Heart left ventricle (tissue), 16 donors: ENCODE measurements around the gene C22orf15. TPM values are rescaled to one million over a fixed set of nuclear protein-coding genes. Genes with fewer than 3 reads are reported as not detected.
A peak's percentile ranks its signal among the peaks of the same experiment; 100 is the strongest.

Experiments
- ATAC-seq, 4 donors: fragments of 200-7000 bp; cut with Tn5 transposase; one replicate each; pipeline ENCODE4 v1.9.1; 2020 to 2022; ENCODE audit warnings: moderate library complexity in 4 of 4, mild to moderate bottlenecking in 3 of 4, moderate number of reproducible peaks in 1 of 4
- DNase-seq, 5 donors: peaks; one replicate each; pipeline ENCODE4 v3.0.0-alpha.2; 2020
- H3K27ac ChIP-seq, 12 donors: fragments of 200-600 bp; sonication (generic) in 4 of 12; one replicate each; pipeline versions ENCODE4 v1.5.0 to v1.8.0; 2016 to 2022; ENCODE audit warnings: mild to moderate bottlenecking in 2 of 12
- H3K27me3 ChIP-seq, 9 donors: fragments of 200-600 bp; sonication (generic) in 2 of 9; one replicate each; pipeline versions ENCODE4 v1.5.1 to v1.8.0; 2016 to 2022; ENCODE audit warnings: mild to moderate bottlenecking in 3 of 9
- H3K36me3 ChIP-seq, 9 donors: fragments of 200-600 bp; sonication (generic) in 2 of 9; one replicate each; pipeline versions ENCODE4 v1.5.0 to v1.8.0; 2018 to 2022; ENCODE audit warnings: mild to moderate bottlenecking in 2 of 9
- H3K4me1 ChIP-seq, 12 donors: fragments of 200-600 bp; sonication (generic) in 4 of 12; one replicate each; pipeline versions ENCODE4 v1.5.0 to v1.8.0; 2016 to 2022; ENCODE audit warnings: mild to moderate bottlenecking in 3 of 12
- H3K4me3 ChIP-seq, 12 donors: fragments of 200-600 bp; sonication (generic) in 4 of 12; one replicate each; pipeline versions ENCODE4 v1.5.0 to v1.8.0; 2017 to 2022; ENCODE audit warnings: mild to moderate bottlenecking in 9 of 12, moderate library complexity in 4 of 12
- H3K9me3 ChIP-seq, 12 donors: fragments of 200-600 bp; sonication (generic) in 4 of 12; one replicate each; pipeline versions ENCODE4 v1.5.0 to v1.8.0; 2016 to 2022; ENCODE audit warnings: mild to moderate bottlenecking in 1 of 12
- CTCF ChIP-seq, 12 donors: fragments of 200-600 bp; sonication (generic) in 4 of 12; IDR thresholded peaks; one replicate each; pipeline versions ENCODE4 v1.5.0 to v1.8.0; 2018 to 2022; ENCODE audit warnings: antibody characterized with exemption in 12 of 12, mild to moderate bottlenecking in 5 of 12
- POLR2A ChIP-seq, 2 donors: fragments of 450-650 bp; IDR thresholded peaks; one replicate each; pipeline ENCODE4 v1.6.1; 2017; ENCODE audit warnings: antibody characterized with exemption in 2 of 2, mild to moderate bottlenecking in 2 of 2, moderate library complexity in 2 of 2
- WGBS, 4 donors: extraction: QIAGEN DNeasy Blood & Tissue Kit in 2 of 4; methylation state at CpG; one replicate each; pipeline versions ENCODE4 v1.1.5 to v1.1.7; 2013 to 2018; 5-methylcytosine and 5-hydroxymethylcytosine counted together
- intact Hi-C, 10 donors: fragments of 100-400 bp; cut with DNase I; formaldehyde crosslinking; loops; one replicate each; pipeline versions ENCODE4 v1.11.1 to v1.14.2; 2022
- polyA plus RNA-seq, 2 donors: library from polyadenylated mRNA; stranded (reverse); fragments of 200-250 nt; gene quantifications; one replicate each; pipeline ENCODE4 v1.2.3, GENCODE V29; 2013
- total RNA-seq, 9 donors: library from RNA; depleted of rRNA in 2 of 9; stranded (reverse); fragments of >200 nt in 2 of 9; fragmentation: NEBNext Ultra II Directional in 3 of 9; extraction: Animal tissue kit (Norgen Biotek cat#: 25700) in 3 of 9; gene quantifications; one replicate each; pipeline versions ENCODE4 v1.1.0 to v1.2.4, GENCODE V29; 2016 to 2023
- donor health status: ischemic (EF 13 %, LVEDD 7.1; RV severe dilation, severe dysfunction).
- donor health status: healthy with polysubstance abuse.
- donor health status: DM: no; HTN: yes; CAD: no.
- donor health status: DM: no; HTN: no; CAD: no.
- donor health status: ischemic (EF 25% LVEDD 6.9; RV normal size, moderate dysfunction).
- donor health status: ischemic (EF 25% LVEDD 5.7; RV mildly dilated, moderate dysfunction).
- donor health status: healthy.
- donor health status: DM: yes; HTN: yes; CAD: no.
- donor health status: ischemic (EF 35%, LVEDD 5.7; RV mildly dilated, moderate dysfunction).
- donor health status: nonischemic (EF 11% LVEDD 7.7; RV severe dilation, severe dysfunction).
- donor health status: DM: yes; HTN: yes; CAD: no.
- donor health status: PGD.
- donor health status: ischemic (EF 29% LVEDD 5.4; RV normal size, mild dysfunction).
- donor health status: nonischemic (EF 23%, LVEDD 6.1; RV moderate dilation, normal function).

The C22orf15 gene
- total and polyA plus RNA-seq, 11 donors = not detected

GRCh38 chr22:23745791-23746190 is 17.0 kb upstream of the C22orf15 start:
- WGBS, 4 donors = 64 to 72% (median 70%) methylated on average over 6 of the region's 6 CpGs
- H3K36me3 ChIP-seq = peaks cover 0 to 34% (median 26%) of the 10 kb centered on the region in 9 donors

GRCh38 chr22:23749841-23750301 is 12.9 kb upstream of the C22orf15 start:
- H3K4me3 ChIP-seq = peak overlapping the region in 8 of 12 donors; percentile 62 to 81 (median 71)
- H3K27me3 ChIP-seq = no peaks in the 10 kb centered on the region
- TF ChIP-seq POLR2A (IDR thresholded peaks at IDR 0.05) (no peak), CTCF (IDR thresholded peaks at IDR 0.05) (no peak)
- H3K4me1 ChIP-seq = peaks cover 0 to 20% (median 8%) of the 10 kb centered on the region in 12 donors
- intact Hi-C loops = loop anchor here in 2 of 10 donors (2.0 to 5.0 kb wide), 2 partner anchors 19 to 33 kb away; no protein-coding TSS in a partner anchor
- ATAC-seq (no peak), DNase-seq (peak in 1 of 5 donors; percentile 10)
- H3K36me3 ChIP-seq = peaks cover 0 to 6% (median 4%) of the 10 kb centered on the region in 9 donors
- peak overlapping the region in 3 of 12 donors; percentile 81 to 87 (median 81) for H3K27ac ChIP-seq
- WGBS, 4 donors = 48 to 67% (median 58%) methylated on average over 12 of the region's 12 CpGs
- no peaks in the 10 kb centered on the region for H3K9me3 ChIP-seq

More at GRCh38 chr22:23745791-23746190, 17.0 kb upstream of the C22orf15 start:
- no peak overlapping the region for H3K4me3 ChIP-seq
- ATAC-seq (no peak), DNase-seq (no peak)
- peaks cover 0 to 7% (median 0%) of the 10 kb centered on the region in 12 donors for H3K9me3 ChIP-seq
- H3K27me3 ChIP-seq = no peaks in the 10 kb centered on the region
- peaks cover 0 to 29% (median 10%) of the 10 kb centered on the region in 12 donors for H3K4me1 ChIP-seq
- intact Hi-C loops = no loop called here
- no peak overlapping the region for H3K27ac ChIP-seq
- no peak for TF ChIP-seq POLR2A (IDR thresholded peaks at IDR 0.05)
- no peak for TF ChIP-seq CTCF (IDR thresholded peaks at IDR 0.05)

DNA sequence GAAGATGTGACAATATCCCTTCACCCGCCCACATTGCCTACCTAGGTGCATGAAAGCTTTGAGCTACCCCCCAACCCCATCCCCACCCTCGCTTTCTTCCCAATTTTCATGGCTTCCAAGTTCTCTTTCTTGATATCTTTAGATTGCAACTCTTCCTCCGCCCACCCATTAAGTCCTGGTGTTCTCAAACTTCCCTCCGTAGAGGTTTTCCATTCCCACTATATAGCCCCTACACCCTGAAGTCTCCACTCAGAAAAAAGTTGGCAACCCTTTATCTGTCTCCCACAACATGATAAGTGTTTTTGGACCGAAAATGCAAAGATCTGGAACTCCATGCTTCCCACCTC is 12.4 kb upstream of the C22orf15 start:
- DNase-seq = no peak
- no peak for ATAC-seq
- H3K36me3 ChIP-seq = peaks cover 0 to 2% (median 0%) of the 10 kb centered on the region in 9 donors
- intact Hi-C loops = loop anchor here in 1 of 10 donors (5.0 kb wide), 1 partner anchor 33 kb away; no protein-coding TSS in a partner anchor
- H3K4me3 ChIP-seq = peak overlapping the region; percentile 46 to 81 (median 71)
- H3K27ac ChIP-seq = peak overlapping the region in 11 of 12 donors; percentile 63 to 92 (median 87)
- no peaks in the 10 kb centered on the region for H3K9me3 ChIP-seq
- peaks cover 0 to 22% (median 8%) of the 10 kb centered on the region in 12 donors for H3K4me1 ChIP-seq
- H3K27me3 ChIP-seq = no peaks in the 10 kb centered on the region
- no peak for TF ChIP-seq CTCF (IDR thresholded peaks at IDR 0.05)
- TF ChIP-seq POLR2A (IDR thresholded peaks at IDR 0.05) = no peak
- 31 to 38% (median 34%) methylated on average over 5 of the region's 5 CpGs for WGBS, 4 donors

DNA sequence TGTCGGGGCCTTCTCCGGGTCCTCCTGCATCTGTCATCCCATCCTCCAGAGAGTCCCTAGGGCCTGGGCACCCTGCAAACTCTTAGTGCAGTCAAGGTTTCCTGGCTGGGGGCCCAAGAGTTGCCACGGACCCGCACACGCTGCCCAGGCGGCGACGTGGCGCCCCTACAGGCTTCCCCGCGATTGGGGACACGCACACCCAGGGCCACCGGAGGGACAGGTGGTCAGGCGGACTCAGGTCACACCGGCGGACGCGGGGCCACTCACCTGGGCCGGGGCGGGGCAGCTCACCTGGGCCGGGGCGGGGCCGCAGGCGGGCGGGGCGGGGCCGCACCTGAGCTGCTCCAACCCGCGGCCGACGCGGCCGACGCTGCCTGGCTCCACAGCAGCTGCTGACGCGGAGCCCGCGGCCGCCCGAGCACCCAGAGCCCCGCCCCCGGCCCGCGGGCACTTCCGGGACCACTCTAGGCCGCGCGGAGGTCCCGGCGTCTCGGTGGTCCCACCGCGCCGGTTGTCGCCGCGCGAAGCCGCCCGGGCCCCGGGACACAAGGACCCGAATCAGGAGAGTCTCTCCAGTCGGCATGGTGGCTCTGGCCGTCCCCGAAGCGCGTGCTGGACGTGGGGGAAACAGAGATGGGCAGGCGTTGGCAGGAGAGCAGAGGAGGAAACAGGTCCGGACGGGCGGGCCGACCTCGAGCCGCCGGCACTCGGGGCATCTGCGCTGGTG is 11.9 kb upstream of the C22orf15 start, which contains the start of gene ZNF70:
TSS of gene ZNF70 (minus strand) at position 399 of the 727 bp plus-strand sequence. CDS start 5,972 bp downstream, outside the sequence.
- TF ChIP-seq CTCF (IDR thresholded peaks at IDR 0.05) (peak in 4 of 12 donors; percentile 5 to 37 (median 32)), POLR2A (IDR thresholded peaks at IDR 0.05) (peak in 1 of 2 donors; percentile 55)
- ATAC-seq (peak; percentile 78 to 96 (median 91)), DNase-seq (peak; percentile 86 to 93 (median 87))
- Histone ChIP-seq H3K4me1 (peaks cover 0 to 22% (median 8%) of the 10 kb centered on the region in 12 donors), H3K27ac (peak within 1 kb of the TSS; percentile 63 to 92 (median 86)), H3K36me3 (no peaks in the 10 kb centered on the region), H3K27me3 (no peaks in the 10 kb centered on the region), H3K9me3 (no peaks in the 10 kb centered on the region), H3K4me3 (peak within 1 kb of the TSS; percentile 46 to 81 (median 71))
- 0 to 1% (median 1%) methylated on average over 15 to 78 of the region's 78 CpGs for WGBS, 4 donors
- intact Hi-C loops = loop anchor here in 1 of 10 donors (5.0 kb wide), 1 partner anchor 34 kb away; no protein-coding TSS in a partner anchor
